Inflammatory macrophage treated with lipopolysaccharide for 4 hours (primary cell): ENCODE results near the gene FAM3D.

Source experiments
- DNase-seq: peaks from one replicate; pipeline ENCODE4 v3.0.0-alpha.2; 2020

FAM3D gene

GRCh38 chr3:58588030-58588614 is 78.5 kb downstream of the FAM3D start:
- DNase-seq = no peak

GRCh38 chr3:58586776-58587192 is 79.8 kb downstream of the FAM3D start:
- DNase-seq = no peak

- no peak for DNase-seq
Observed at GRCh38 chr3:58585994-58586393, 80.6 kb downstream of the FAM3D start.

- DNase-seq = peak; percentile 66
Observed at GRCh38 chr3:58585005-58585786, 81.4 kb downstream of the FAM3D start.

- no peak for DNase-seq
Observed at GRCh38 chr3:58584690-58585004, 81.9 kb downstream of the FAM3D start.
